ENCODE data around the gene ZNF212.
"Not testable (repeated sequence)": the region's sequence is repeated elsewhere in the genome, so short reads cannot be mapped to it uniquely, and the experiment has no call there.

ZNF212 gene

GRCh38 chr7:149252378-149252777, 12.9 kb downstream of the ZNF212 start:
- no peak for DNase-seq (ENCODE audit: low read depth)

GRCh38 chr7:149253665-149254064, 14.2 kb downstream of the ZNF212 start:
- no peak for DNase-seq (ENCODE audit: low read depth)

GRCh38 chr7:149254181-149254858, 14.9 kb downstream of the ZNF212 start:
- no peak for DNase-seq (ENCODE audit: low read depth)

- no peak for DNase-seq (ENCODE audit: low read depth)
Observed at GRCh38 chr7:149255174-149255573, 15.7 kb downstream of the ZNF212 start.

- no peak for DNase-seq (ENCODE audit: low read depth)
Observed at GRCh38 chr7:149256568-149256967, 17.1 kb downstream of the ZNF212 start.

GRCh38 chr7:149257146-149257545, 17.7 kb downstream of the ZNF212 start:
- DNase-seq (ENCODE audit: low read depth) = no peak

- DNase-seq (ENCODE audit: low read depth) = no peak
Observed at GRCh38 chr7:149261316-149261828, 21.9 kb downstream of the ZNF212 start.

- DNase-seq (ENCODE audit: low read depth) = peak; percentile 77
Observed at GRCh38 chr7:149261829-149262617, 22.6 kb downstream of the ZNF212 start, which contains the start of gene ZNF783. Gene ZNF783 (plus strand): TSS chr7:149262196. CDS start chr7:149262334, 138 bp downstream.

- no peak for DNase-seq (ENCODE audit: low read depth)
Observed at GRCh38 chr7:149266451-149266850, 27.0 kb downstream of the ZNF212 start.

- DNase-seq (ENCODE audit: low read depth) = no peak
Observed at GRCh38 chr7:149267733-149268132, 28.3 kb downstream of the ZNF212 start.

- not testable (repeated sequence) for DNase-seq (ENCODE audit: low read depth)
Observed at GRCh38 chr7:149274424-149274823, 35.0 kb downstream of the ZNF212 start.

- DNase-seq (ENCODE audit: low read depth) = no peak
Observed at GRCh38 chr7:149277871-149278270, 38.4 kb downstream of the ZNF212 start.

- no peak for DNase-seq (ENCODE audit: low read depth)
Observed at GRCh38 chr7:149278396-149278795, 38.9 kb downstream of the ZNF212 start.

- no peak for DNase-seq (ENCODE audit: low read depth)
Observed at GRCh38 chr7:149279111-149279743, 39.8 kb downstream of the ZNF212 start.

GRCh38 chr7:149280151-149280550, 40.7 kb downstream of the ZNF212 start:
- no peak for DNase-seq (ENCODE audit: low read depth)

GRCh38 chr7:149280661-149281507, 41.4 kb downstream of the ZNF212 start:
- no peak for DNase-seq (ENCODE audit: low read depth)

GRCh38 chr7:149281508-149282330, 42.3 kb downstream of the ZNF212 start:
- DNase-seq (ENCODE audit: low read depth) = no peak

- no peak for DNase-seq (ENCODE audit: low read depth)
Observed at GRCh38 chr7:149282331-149282655, 42.8 kb downstream of the ZNF212 start.

- DNase-seq (ENCODE audit: low read depth) = no peak
Observed at GRCh38 chr7:149283321-149283720, 43.9 kb downstream of the ZNF212 start.

- DNase-seq (ENCODE audit: low read depth) = peak; percentile 54
Observed at GRCh38 chr7:149284343-149284742, 44.9 kb downstream of the ZNF212 start.

All from T follicular helper cell (primary cell).